Nephron progenitor cell (in vitro differentiated cells): Measurements from ENCODE around the gene BIN1.

Experiments used
- DNase-seq: peaks from one replicate; pipeline ENCODE4 v3.0.0; 2021
- H3K27ac Mint-ChIP-seq: 2 replicates; pipeline ENCODE4 v1.8.0; 2021; ENCODE audit warnings: mild to moderate bottlenecking, moderate library complexity, mixed read lengths
- H3K27me3 Mint-ChIP-seq: 2 replicates; pipeline ENCODE4 v1.8.0; 2021; ENCODE audit warnings: mild to moderate bottlenecking, low read depth, mixed read lengths; ENCODE audit not compliant: poor library complexity
- H3K36me3 Mint-ChIP-seq: 2 replicates; pipeline ENCODE4 v1.8.0; 2021; ENCODE audit warnings: low read depth, mixed read lengths
- H3K4me1 Mint-ChIP-seq: 2 replicates; pipeline ENCODE4 v1.8.0; 2021; ENCODE audit warnings: mixed read lengths
- H3K4me3 Mint-ChIP-seq: 2 replicates; pipeline ENCODE4 v1.8.0; 2021; ENCODE audit warnings: mild to moderate bottlenecking, moderate library complexity, mixed read lengths
- H3K9me3 Mint-ChIP-seq: 2 replicates; pipeline ENCODE4 v1.8.0; 2021; ENCODE audit warnings: mild to moderate bottlenecking, moderate library complexity, mixed read lengths
- CTCF ChIP-seq: fragments of 200-600 bp; sonication (generic); IDR thresholded peaks from 2 replicates; pipeline ENCODE4 v1.5.0; 2021; ENCODE audit warnings: antibody characterized with exemption

The BIN1 gene

GRCh38 chr2:127091886-127092285 lies 15.1 kb downstream of the BIN1 start:
- peaks cover 9% of the 10 kb centered on the region for H3K27me3 Mint-ChIP-seq
- no peak for DNase-seq
- peaks cover 77% of the 10 kb centered on the region for H3K4me1 Mint-ChIP-seq
- no peaks in the 10 kb centered on the region for H3K9me3 Mint-ChIP-seq
- H3K4me3 Mint-ChIP-seq: no peak overlapping the region
- no peak for TF ChIP-seq CTCF
- no peak overlapping the region for H3K27ac Mint-ChIP-seq
- H3K36me3 Mint-ChIP-seq: no peaks in the 10 kb centered on the region

DNA sequence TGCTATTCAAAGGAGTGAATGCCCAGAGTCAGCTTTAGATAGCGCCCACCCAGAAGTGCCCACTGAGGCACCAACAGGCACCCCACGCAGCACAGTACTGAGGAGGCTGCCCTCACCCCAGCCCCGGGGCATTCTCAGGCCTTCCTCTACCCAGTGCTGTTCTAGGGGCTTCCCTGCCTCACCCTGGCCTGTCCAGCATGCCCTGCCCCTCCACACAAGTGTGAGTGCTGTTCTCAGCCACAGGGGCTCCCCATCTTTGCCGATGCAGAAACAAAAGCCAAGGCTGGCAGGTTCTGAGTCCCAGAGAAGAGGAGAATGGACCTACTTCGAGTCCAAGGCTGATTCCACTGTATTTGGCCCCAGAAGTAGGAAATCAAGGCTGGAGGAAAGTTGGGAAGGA lies 15.8 kb downstream of the BIN1 start:
- H3K27ac Mint-ChIP-seq: no peak overlapping the region
- H3K36me3 Mint-ChIP-seq: no peaks in the 10 kb centered on the region
- H3K4me3 Mint-ChIP-seq: no peak overlapping the region
- H3K9me3 Mint-ChIP-seq: no peaks in the 10 kb centered on the region
- H3K27me3 Mint-ChIP-seq: peaks cover 6% of the 10 kb centered on the region
- DNase-seq: no peak
- TF ChIP-seq CTCF: no peak
- peaks cover 77% of the 10 kb centered on the region for H3K4me1 Mint-ChIP-seq

DNA sequence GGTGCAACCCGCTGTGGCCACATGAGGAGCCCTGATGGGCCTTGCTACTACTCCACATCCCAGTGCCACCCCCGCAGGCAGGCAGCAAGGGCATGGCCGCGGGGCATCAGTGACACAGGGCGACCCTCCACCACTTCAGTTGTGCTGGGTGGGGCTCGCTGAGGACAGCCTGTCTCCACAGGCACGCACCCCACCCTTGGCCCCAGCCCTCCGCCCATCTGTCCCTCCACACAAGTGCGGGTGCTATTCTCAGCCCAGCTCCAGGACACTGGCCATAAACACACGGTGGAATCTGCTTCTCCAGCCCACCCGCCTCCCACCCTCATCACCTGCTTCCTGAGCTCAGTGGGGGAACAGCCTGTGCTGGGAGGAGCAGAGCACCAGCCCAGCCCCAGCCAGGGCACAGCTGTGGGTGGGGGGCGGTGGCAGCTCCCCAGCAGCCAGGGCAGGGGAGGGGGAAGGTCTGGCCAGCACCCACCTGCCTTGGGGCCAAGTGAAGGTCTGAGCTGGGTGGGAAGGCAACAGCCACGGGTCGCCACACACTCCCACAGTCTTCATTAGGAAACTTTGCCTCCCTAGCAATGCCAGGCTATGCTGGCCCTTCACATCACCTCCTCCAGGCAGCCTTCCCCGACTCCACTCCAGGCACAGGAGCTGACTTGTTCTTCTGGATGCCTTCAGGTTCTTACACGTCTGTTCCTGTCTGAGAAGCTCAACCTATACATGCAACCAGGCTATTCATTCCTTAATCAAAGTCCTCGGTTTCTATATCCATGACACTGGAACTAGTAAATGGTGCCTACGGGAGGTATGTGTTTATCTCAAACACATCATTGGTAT lies 16.5 kb downstream of the BIN1 start:
- Mint-ChIP-seq H3K27me3 (peaks cover 6% of the 10 kb centered on the region), H3K36me3 (no peaks in the 10 kb centered on the region), H3K4me3 (peak overlapping the region; percentile 13), H3K4me1 (peaks cover 77% of the 10 kb centered on the region), H3K9me3 (no peaks in the 10 kb centered on the region), H3K27ac (no peak overlapping the region)
- no peak for DNase-seq
- no peak for TF ChIP-seq CTCF

DNA sequence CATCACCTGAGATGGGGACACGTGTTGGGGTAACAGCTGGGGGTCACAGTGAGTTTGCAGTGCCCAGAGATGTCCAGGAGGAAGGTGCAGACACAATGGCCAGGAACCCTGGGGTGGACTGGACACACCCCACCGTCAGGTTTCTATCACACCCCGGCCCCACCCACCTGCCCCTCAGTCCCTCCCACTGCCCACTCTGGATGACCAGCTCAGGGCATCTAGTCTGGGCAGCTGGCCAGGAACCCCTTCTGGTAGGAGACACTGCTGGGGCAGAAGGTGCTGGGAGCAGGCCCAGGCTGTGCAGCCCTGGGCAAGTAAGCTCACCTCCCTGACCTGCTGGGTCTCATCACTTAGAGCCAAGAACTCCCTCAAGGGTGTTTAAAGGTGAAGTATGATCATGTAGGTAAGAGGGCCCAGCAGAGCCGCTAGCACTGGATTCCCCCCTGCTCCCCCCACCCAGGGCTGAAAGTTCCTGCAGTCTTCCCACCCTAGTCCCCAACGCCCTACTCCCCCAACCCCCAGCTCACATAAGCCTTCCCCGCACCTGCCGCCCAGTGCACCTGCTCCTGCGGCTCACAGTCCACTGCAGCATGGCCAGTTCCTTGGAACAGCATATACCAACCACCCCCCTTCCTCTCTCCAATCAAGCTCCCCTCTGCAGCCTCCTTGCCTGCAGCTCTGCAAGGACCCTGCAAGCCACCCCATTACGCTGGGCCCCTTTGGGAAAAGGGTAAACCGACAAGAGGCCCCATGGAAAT lies 17.3 kb downstream of the BIN1 start:
- Mint-ChIP-seq H3K27me3 (peaks cover 6% of the 10 kb centered on the region), H3K4me3 (no peak overlapping the region), H3K36me3 (no peaks in the 10 kb centered on the region), H3K4me1 (peaks cover 77% of the 10 kb centered on the region), H3K9me3 (no peaks in the 10 kb centered on the region), H3K27ac (no peak overlapping the region)
- TF ChIP-seq CTCF: no peak
- DNase-seq: no peak

- H3K27ac Mint-ChIP-seq: peak overlapping the region; percentile 29
- H3K4me3 Mint-ChIP-seq: no peak overlapping the region
- H3K27me3 Mint-ChIP-seq: peaks cover 8% of the 10 kb centered on the region
- no peaks in the 10 kb centered on the region for H3K9me3 Mint-ChIP-seq
- H3K36me3 Mint-ChIP-seq: peaks cover 7% of the 10 kb centered on the region
- DNase-seq: no peak
- peaks cover 77% of the 10 kb centered on the region for H3K4me1 Mint-ChIP-seq
- TF ChIP-seq CTCF: no peak
Measured at GRCh38 chr2:127088706-127089105, 18.2 kb downstream of the BIN1 start.
